Testis (tissue), 2 donors: ENCODE measurements around the gene VAMP8.

Experiments
- POLR2A ChIP-seq: fragments of 450-650 bp; IDR thresholded peaks from one replicate; pipeline ENCODE4 v1.6.1; 2017; ENCODE audit warnings: antibody characterized with exemption, mild to moderate bottlenecking, moderate library complexity
- TF ChIP-seq, protein P1 (sequence below), 3 experiments: fragments of 450-650 bp in 2 of 3; fragments of 200-600 bp in 1 of 3; sonication (generic) in 1 of 3; IDR thresholded peaks; one replicate each; pipeline ENCODE4 v1.5.1; 2016 to 2019; ENCODE audit warnings: antibody characterized with exemption in 3 of 3, mild to moderate bottlenecking in 2 of 3, moderate library complexity in 1 of 3

DNA sequence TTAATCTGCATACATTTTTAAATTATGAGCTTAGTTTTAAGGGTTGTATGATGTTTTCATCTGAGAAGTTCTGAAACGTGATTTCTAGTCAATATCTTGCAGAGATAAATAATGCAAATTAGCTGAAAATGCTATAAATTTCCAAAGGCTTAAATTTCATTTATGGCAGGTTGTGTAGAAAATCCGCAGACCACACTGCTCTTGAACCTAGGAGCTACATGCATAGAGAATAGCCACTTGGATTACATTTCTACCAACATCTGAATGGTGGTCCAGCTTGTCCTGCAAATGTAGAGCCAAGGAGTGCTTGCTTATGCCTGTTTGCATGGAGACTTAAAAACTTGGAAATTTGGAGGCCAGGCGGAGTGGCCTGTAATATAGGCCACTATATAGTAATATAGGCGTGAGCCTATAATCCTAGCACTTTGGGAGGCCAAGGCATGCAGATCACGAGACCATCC is 31.6 kb upstream of the VAMP8 start:
- TF ChIP-seq POLR2A = no peak
- TF ChIP-seq, protein P1, sequence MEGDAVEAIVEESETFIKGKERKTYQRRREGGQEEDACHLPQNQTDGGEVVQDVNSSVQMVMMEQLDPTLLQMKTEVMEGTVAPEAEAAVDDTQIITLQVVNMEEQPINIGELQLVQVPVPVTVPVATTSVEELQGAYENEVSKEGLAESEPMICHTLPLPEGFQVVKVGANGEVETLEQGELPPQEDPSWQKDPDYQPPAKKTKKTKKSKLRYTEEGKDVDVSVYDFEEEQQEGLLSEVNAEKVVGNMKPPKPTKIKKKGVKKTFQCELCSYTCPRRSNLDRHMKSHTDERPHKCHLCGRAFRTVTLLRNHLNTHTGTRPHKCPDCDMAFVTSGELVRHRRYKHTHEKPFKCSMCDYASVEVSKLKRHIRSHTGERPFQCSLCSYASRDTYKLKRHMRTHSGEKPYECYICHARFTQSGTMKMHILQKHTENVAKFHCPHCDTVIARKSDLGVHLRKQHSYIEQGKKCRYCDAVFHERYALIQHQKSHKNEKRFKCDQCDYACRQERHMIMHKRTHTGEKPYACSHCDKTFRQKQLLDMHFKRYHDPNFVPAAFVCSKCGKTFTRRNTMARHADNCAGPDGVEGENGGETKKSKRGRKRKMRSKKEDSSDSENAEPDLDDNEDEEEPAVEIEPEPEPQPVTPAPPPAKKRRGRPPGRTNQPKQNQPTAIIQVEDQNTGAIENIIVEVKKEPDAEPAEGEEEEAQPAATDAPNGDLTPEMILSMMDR (IDR thresholded peaks at IDR 0.05) = no peak
